PFSK-1 (cell line): ENCODE data around the gene RAB4A.

Experiments used
- FOXP2 ChIP-seq: optimal IDR thresholded peaks from 2 replicates; pipeline ENCODE3; 2011; ENCODE audit warnings: borderline replicate concordance, control low read depth, inconsistent platforms; ENCODE audit not compliant: insufficient read depth; ENCODE audit errors: extremely low read length, extremely low read depth
- POLR2AphosphoS5 ChIP-seq: IDR thresholded peaks from 2 replicates; pipeline ENCODE4 v1.6.1; 2012; ENCODE audit warnings: low read depth, mild to moderate bottlenecking, control low read depth, low read length, moderate library complexity
- SIN3A ChIP-seq: IDR thresholded peaks from 2 replicates; pipeline ENCODE4 v1.6.1; 2012; ENCODE audit warnings: mild to moderate bottlenecking, low read length, moderate library complexity, borderline replicate concordance; ENCODE audit not compliant: insufficient read depth
- TAF1 ChIP-seq: IDR thresholded peaks from 2 replicates; pipeline ENCODE4 v1.6.1; 2012; ENCODE audit warnings: low read length, control low read depth, borderline replicate concordance; ENCODE audit not compliant: insufficient read depth
- TF ChIP-seq, protein P1 (sequence below), 2 experiments: IDR thresholded peaks; 2 replicates each; pipeline versions ENCODE4 v1.6.1 to v1.8.0; 2011 to 2012; ENCODE audit warnings: low read depth in 2 of 2, low read length in 2 of 2, control low read depth in 1 of 2, inconsistent platforms in 1 of 2, mild to moderate bottlenecking in 1 of 2, moderate library complexity in 1 of 2; ENCODE audit not compliant: insufficient read depth in 1 of 2

Gene RAB4A

DNA sequence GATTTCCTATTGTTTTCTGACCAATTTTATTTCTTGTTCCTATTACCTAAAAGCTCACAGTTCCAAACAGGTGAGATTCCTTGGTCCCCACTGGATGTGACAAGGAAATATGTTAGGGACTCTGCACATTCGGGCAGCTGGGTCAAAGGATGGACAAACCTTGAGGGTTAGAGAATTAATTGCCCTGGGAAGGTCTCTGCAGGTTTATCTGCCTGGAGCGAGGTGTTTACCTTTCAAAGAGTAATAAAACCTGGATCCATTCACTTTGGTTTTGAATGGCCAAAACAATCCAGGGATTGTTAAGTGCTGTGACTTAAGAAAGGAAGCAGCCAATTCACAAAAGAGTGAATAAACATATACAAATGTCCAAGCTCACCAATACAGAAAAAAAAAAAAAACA lies 33.6 kb upstream of the RAB4A start:
- no peak for TF ChIP-seq POLR2AphosphoS5
- TF ChIP-seq, protein P1, sequence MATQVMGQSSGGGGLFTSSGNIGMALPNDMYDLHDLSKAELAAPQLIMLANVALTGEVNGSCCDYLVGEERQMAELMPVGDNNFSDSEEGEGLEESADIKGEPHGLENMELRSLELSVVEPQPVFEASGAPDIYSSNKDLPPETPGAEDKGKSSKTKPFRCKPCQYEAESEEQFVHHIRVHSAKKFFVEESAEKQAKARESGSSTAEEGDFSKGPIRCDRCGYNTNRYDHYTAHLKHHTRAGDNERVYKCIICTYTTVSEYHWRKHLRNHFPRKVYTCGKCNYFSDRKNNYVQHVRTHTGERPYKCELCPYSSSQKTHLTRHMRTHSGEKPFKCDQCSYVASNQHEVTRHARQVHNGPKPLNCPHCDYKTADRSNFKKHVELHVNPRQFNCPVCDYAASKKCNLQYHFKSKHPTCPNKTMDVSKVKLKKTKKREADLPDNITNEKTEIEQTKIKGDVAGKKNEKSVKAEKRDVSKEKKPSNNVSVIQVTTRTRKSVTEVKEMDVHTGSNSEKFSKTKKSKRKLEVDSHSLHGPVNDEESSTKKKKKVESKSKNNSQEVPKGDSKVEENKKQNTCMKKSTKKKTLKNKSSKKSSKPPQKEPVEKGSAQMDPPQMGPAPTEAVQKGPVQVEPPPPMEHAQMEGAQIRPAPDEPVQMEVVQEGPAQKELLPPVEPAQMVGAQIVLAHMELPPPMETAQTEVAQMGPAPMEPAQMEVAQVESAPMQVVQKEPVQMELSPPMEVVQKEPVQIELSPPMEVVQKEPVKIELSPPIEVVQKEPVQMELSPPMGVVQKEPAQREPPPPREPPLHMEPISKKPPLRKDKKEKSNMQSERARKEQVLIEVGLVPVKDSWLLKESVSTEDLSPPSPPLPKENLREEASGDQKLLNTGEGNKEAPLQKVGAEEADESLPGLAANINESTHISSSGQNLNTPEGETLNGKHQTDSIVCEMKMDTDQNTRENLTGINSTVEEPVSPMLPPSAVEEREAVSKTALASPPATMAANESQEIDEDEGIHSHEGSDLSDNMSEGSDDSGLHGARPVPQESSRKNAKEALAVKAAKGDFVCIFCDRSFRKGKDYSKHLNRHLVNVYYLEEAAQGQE (IDR thresholded peaks at IDR 0.05; ENCODE audit: insufficient read depth in 1 of 2, low read depth in 2 of 2, low read length in 2 of 2): no peak
- no peak for TF ChIP-seq FOXP2
- TF ChIP-seq SIN3A: no peak
- TF ChIP-seq TAF1: no peak

DNA sequence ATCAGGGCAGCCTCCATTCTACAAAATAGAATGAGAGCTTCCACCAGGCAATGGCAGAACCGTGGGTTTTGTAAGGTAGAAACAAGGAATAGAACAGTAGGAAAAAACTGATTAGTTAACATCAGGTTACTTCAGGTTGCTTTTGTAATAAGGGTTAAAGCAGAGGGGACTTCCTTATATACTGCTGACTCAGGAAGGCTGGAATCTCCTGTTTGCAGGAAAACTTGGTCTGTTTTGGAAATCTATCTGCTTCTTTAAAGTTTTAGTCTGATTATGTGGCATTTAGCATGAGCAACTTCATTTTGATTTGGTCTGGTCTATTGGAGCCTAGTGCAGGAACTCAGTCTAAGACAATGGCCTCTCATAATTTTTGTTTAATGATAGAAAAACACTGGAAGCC lies 32.7 kb upstream of the RAB4A start:
- TF ChIP-seq POLR2AphosphoS5 (no peak), TAF1 (no peak), FOXP2 (no peak), SIN3A (no peak)
- TF ChIP-seq, protein P1 (IDR thresholded peaks at IDR 0.05; ENCODE audit: insufficient read depth in 1 of 2, low read depth in 2 of 2, low read length in 2 of 2): no peak

DNA sequence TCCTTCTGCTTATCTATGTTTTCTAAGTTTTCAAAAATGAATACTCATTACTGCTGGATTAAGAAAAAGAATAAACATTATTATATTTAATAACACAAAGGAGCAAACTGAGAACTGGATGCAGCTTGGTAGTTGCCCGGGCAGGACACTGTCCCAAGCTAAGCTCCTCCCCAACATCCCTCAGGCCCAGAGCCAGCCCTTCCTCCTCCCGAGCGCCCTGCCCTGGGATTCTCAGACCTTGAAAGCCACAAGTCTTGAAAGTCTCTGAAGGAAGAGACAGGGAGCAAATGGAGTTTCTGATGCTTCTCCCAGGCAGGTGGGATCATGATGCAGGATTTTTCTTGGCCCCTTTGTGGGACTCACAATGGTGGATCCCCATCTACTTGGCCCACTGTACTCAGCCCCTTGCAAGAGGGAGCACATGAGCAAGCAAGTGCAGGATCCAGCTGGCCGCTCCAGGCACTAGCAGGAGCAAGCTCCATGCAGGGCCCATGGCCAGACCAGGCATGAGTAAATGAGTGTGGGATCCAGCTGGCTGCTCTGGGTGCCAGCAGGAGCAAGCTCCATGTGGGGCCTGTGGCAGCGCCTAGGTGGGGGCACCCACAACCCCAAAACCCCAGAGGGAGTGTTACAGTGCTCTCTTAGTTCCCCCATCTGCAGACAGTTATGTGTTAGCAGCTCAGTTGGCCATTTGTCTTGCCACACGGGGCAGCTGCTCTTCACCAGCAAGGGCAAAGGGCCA lies 32.1 kb upstream of the RAB4A start:
- TF ChIP-seq, protein P1 (IDR thresholded peaks at IDR 0.05; ENCODE audit: insufficient read depth in 1 of 2, low read depth in 2 of 2, low read length in 2 of 2): no peak

DNA sequence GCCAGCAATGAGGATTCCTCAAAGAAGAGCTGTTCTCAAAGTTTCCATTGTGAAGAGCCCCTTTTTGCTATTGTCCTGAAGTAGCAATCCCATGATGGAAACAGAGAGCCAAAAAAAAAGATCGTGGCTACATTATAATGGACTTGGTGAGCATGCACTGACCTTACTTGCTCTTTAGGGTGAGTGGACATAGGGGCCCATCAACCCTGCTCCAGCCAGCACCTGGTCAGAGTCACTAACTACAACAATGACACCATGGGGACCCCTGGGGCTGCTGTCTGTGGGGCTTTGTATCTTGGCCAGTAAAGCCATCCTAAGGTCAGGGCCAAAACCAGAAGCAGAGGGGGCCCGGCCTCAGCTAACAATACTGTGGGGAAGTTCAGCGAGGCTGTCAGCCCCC lies 30.4 kb upstream of the RAB4A start:
- TF ChIP-seq SIN3A (no peak), POLR2AphosphoS5 (no peak), TAF1 (no peak), FOXP2 (no peak)
- TF ChIP-seq, protein P1 (IDR thresholded peaks at IDR 0.05; ENCODE audit: insufficient read depth in 1 of 2, low read depth in 2 of 2, low read length in 2 of 2): no peak

DNA sequence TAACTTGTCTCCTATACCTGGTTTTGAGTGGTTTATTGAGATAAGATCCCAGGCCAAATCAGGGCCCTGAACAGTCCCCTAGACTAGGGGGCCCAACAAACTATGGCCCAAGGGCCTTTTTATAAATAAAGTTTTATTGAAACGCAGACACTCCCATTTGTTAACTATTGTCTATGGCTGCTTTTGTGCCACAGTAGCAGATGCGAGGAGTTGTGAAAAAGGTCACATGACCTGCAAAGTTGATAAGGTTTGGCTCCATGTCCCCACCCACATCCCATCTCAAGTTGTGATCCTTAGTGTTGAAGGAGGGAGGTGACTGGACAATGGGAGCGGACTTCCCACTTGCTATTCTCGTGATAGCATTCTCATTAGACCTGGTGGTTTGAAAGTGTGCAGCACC lies 29.5 kb upstream of the RAB4A start:
- TF ChIP-seq SIN3A: no peak
- TF ChIP-seq TAF1: no peak
- TF ChIP-seq FOXP2: no peak
- no peak for TF ChIP-seq POLR2AphosphoS5
